HG02981 (cell line): ENCODE results near the gene PLD5.
"Not testable (repeated sequence)": the region's sequence is repeated elsewhere in the genome, so short reads cannot be mapped to it uniquely, and the experiment has no call there.

ENCODE experiments used
- ATAC-seq: cut with Tn5 transposase; IDR thresholded peaks from one replicate; pipeline ENCODE4 v1.9.1; 2021; ENCODE audit warnings: mild to moderate bottlenecking, moderate library complexity; ENCODE audit not compliant: unreplicated experiment

Gene PLD5

DNA sequence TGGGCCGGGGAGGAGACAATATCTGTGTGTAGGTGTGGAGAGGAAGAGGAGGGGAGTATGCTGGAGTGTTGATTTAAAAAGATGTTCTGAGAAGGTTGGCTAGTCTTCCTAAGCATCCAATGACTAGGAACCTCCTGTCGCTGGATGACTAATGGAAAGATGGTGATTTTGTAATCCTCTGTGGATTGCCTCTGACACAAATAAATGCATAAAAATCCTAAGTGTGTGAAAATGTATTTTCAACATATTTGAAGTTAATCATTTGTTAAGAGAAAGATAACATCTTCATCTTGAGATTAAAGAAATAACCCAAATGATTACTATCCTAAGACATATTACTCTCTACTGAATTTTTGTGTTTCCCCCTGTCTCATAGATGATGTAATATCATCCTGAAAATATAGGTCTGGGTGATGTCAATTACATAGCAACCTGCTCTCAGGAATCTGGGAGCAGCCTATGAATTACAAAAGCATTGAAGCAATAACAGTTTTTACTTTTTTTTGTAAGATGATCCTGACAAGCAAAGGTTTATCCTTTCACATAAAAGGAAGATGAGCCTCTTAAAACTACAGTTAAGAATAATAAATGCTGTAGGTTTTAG lies 305.1 kb downstream of the PLD5 start:
- no peak for ATAC-seq

DNA sequence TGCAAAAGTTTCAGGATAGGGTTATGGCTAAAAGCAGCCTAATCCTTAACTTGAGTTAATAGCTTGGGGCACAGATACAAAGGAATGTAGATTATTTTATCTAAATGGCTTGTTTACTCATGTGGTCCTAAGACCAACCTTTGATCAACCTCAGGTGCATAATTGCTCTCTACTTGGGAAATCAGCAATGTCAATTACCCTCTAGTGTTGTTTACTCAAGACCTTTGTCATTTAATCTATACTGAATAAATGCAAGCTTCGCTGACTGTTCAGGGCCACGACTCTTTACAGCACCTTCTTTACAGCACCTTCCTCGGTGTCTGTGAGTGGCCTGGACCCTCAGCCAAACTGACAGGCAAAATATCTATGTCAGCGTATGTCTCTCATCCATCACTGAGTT lies 308.1 kb downstream of the PLD5 start:
- no peak for ATAC-seq

DNA sequence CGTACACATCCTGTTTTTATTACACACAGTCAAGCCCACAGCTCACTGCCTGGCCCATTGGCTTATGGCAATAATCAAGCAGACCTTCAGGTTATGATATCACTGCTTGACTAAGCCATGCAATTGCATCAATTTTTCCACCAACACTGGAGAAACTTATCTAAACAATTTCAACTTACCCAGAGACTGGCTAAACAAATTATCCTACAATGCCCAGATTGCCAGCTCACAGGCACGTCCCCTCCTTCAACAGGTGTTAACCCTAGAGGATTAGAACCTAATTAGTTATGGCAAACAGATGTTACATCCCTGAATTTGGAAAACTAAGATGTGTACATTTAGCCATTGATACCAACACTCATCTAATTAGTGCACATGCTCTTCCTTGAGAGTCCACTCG lies 310.0 kb downstream of the PLD5 start:
- ATAC-seq: not testable (repeated sequence)

DNA sequence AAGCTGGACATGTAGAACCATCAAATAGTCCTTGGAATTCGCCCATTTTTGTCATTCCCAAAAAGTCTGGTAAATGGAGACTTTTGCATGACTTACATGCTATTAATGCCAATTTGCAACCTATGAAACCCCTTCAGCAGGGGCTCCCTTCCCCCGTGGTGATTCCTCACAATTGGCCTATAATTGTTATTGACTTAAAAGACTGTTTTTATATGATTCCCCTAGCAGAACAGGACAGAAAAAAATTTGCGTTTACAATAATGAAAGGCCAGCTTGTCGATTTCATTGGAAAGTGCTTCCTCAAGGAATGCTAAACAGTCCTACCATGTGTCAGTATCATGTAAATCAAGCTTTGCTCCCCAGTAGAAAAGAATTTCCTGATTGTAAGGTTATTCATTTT lies 311.5 kb downstream of the PLD5 start:
- not testable (repeated sequence) for ATAC-seq

DNA sequence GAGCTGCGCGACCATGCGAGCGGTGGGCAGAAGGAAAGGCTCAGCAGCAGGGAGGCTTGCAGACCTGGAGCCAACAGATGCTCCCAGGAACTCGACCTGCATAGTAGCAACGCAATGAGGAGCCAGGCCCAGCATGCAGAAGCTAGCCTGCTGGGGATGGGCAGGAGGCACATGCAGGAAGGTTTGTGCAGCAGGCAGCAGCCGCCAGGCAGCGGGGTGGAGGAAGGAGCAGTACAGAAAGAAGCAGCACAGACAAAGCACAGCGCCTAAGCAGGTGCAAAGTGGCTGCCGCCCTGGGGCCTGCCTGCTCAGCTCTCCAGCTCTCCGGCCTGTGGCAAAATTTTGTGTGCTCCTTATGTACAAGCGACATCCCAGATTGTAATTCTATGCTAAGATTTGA lies 312.1 kb downstream of the PLD5 start:
- no peak for ATAC-seq

DNA sequence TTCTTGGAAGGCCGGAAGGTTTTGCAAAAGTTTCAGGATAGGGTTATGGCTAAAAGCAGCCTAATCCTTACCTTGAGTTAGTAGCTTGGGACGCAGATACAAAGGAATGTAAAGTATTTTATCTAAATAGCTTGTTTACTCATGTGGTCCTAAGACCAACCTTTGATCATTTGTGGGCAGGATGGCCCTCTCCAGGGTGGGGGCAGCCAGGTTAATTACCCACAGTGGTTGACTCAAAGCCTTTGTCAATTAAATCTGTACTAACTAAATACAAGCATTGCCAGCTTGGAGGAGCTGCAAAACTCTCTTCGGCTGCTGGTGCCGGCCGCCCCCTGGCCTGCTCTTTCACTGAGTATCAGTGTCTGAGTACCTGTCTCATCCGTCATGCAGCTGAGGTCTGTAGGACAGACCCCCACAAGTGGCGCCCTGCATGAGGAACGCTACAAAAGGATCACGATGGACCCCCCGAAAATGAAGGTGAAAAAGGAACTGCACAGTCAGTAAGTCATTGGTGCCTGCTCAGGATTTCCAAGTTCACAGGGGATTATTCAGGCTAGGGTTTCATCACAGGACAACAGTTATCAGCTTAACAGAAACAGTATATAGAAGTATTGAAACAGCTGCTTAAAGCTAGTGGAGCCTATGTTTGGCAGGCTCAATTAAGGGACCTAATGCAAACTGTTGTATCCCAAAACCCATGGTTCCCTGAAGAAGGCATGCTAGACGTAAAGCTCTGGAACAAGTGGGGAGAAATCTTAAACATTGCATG lies 313.1 kb downstream of the PLD5 start:
- no peak for ATAC-seq

DNA sequence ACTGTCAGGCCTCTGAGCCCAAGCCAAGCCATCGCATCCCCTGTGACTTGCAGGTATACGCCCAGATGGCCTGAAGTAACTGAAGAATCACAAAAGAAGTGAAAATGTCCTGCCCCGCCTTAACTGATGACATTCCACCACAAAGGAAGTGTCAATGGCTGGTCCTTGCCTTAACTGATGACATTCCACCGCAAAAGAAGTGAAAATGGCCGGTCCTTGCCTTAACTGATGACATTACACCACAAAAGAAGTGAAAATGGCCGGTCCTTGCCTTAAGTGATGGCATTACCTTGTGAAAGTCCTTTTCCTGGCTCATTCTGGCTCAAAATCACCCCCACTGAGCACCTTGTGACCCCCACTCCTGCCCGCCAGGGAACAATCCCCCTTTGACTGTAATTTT lies 314.2 kb downstream of the PLD5 start:
- ATAC-seq: not testable (repeated sequence)

GRCh38 chr1:242209063-242209462 lies 315.4 kb downstream of the PLD5 start:
- ATAC-seq: no peak

- ATAC-seq: no peak
Observed at GRCh38 chr1:242208021-242208420, 316.5 kb downstream of the PLD5 start.

DNA sequence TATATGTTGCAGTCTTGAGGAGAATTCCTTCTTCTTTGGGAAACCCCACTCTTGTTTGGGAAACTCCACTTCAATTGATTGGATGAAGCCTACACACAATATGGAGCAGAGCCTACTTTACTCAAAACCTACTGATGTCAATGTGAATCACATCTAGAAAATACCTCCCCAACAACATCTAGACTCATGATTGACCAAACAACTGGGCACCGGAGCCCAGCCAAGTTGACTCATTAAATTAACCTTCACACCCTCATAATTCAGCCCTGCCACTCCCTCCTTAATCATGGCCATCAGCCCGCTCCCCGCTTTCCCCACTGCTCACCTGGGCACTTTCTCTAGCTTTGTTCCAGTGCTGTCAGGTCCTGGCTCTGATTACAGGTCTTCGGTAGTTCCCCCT lies 317.5 kb downstream of the PLD5 start:
- ATAC-seq: no peak

DNA sequence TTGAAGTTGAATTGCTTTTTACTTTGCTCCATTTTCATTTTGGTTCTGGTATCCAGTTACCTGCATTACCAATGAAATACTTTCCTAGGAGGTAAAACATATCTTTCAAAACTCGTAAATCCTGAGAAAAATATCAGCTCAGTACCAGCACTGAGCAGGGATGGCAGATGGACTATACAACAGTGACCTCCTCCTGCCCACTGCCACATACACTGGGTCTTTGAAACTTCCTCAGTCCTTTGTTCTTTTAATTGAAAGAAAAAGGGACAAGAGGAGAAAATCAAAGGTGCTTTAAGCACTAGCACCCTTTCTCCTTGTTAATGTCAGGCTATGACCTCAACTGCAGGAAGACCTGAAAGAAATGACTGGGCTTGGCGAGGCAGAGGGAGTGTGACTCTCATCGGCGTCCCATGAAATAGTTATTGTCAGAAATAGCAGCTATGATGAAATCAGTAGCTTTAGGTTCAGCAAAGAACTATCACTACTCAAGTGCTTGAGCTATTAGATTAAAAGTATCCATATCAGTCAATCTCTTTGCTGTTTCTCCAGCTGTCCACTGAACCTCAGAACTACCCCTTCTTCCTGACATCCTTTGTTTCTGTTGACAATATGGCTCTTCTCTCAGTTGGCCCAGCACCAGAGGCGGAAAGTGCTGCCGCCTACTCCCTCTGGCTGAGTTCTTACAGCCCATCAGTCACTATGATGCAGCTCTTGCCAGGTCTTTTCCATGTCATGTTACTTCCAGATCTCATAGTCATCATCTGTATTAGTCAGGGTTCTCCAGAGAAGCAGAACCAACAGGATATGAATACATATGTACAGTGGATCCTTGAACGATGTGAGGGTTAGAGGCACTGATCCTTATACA lies 318.6 kb downstream of the PLD5 start:
- ATAC-seq: no peak

DNA sequence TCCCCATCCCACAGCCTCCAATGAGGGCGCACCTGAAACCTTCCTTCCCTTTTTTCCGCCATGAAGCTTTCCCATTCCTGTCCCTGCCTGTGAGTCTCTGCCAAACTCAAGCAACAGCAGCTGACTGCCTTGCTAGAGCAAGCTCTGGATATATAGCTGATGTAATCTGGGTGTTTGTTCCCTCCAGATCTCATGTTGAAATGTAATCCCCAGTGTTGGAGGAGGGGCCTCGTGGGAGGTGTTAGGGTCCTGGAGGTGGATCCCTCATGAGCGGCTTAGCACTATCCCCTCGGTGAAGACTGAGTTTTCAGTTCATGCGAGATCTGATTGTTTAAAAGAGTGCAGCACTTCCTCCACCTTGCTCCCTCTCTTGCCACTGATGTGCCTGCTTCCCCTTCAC lies 321.2 kb downstream of the PLD5 start:
- no peak for ATAC-seq

DNA sequence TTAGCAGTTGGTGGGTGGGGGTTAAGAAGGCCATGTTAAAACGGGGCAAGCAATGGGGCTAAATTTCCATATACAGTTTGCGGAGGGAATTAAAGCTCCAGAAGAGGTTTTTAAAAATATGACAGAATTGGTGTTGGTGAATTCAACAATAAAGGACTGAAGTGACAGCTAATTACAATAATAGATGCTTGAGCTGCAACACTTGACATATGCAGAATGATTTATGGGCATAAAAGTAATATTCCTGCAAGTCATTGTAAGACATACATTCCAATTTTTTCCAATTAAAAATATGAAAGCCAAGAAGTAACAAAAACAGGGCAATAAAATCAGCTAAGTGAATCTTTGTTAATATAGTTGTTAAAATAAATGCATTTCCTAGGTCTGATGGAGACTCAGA lies 323.4 kb downstream of the PLD5 start:
- ATAC-seq: no peak

- no peak for ATAC-seq
Observed at GRCh38 chr1:242199776-242200458, 324.6 kb downstream of the PLD5 start.

DNA sequence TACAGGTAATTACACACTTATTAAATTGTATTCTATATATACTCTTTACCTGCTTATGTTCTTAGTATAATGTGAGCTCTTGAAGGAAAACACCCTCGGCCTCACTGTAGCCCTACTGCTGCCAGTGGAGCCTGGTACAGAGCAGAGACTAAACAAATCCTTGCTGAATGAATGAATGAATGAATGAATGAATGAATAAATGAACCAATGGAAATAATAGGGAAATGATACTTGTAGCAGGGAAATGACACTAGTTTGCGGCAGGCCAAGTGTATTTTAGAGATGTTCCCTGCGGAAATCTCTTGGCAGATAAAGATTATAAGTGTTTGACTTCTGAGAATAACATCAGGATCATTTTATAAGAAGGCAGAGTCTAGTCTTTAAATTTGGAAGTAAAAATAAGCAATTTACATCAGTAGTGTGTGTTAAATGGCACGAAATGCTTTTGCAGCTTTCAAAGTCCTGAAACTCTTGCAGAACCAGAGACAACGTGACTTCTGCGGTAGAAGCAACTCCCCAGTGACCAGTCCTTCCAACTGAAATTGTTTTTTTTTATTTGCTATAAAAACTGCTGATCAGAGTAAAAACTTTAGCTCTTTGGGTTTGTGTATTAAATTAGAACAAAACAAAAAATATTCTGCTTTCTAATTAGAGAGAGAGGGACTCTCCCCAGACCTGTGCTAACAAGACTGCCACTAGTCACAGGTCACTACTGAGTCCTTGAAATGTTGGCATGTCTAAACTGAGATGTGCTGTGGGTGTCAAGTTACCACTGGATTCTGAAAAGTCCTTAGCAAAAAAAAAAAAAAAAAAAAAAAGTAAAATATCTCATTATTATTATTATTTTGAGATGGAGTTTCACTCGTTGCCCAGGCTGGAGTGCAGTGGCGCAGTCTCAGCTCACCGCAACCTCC lies 326.3 kb downstream of the PLD5 start:
- no peak for ATAC-seq

DNA sequence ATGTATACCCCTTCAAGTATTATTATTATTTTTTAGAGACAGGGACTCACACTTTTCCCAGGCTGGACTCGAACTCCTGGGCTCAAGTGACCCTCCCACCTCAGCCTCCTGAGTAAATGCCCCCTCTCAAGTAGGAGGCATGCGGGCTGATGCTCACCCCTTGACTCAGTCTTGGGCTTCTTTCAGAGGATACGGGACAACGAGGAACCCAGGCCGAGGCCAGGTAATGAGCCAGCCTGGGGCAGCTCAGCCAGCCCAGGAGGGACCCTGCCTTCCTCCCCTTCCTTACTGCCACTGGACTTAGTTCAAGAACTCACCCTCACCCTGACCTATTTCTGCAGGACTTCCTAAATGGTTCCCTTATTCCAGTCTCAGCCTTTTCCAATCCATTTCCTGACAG lies 327.6 kb downstream of the PLD5 start:
- no peak for ATAC-seq

DNA sequence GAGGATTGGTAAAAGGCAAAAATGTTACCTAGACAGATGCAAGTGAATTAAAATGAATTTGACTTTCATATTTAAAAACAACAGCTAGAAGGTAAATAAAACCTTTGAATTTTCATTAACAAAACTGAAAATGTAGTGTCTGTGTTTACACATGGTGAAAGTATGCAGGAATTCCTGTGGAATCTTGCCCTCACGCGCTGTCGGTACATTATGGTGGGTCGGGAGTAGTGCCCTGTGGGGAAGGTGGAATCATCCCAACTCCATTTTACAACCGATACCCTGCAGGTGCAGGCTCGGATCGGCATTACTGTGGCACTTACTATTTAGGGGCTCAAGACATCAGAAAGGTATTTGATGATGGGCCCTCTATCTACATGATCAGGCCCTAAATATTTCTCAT lies 328.4 kb downstream of the PLD5 start:
- no peak for ATAC-seq

GRCh38 chr1:242189591-242189990 lies 334.9 kb downstream of the PLD5 start:
- no peak for ATAC-seq

DNA sequence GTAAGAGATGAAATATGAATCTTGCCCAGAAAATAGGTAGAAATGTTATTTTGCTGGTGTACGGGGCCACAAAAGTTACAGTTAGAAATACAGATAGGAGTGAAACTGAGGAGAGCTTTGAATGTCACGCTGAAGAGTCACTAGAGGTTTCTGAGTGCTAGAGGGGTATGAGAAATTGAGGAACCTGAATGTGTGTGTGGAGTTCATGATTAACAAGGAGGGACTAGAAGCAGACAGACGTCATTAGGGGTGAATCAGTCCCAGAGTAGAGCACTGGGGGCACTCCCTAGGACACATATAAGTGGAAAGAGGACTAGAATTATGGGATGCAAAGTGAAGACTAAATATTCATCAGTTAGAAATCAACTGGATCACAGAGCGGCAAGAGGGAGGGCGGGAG lies 336.7 kb downstream of the PLD5 start:
- ATAC-seq: peak; percentile 89

- ATAC-seq: no peak
Observed at GRCh38 chr1:242187171-242187570, 337.3 kb downstream of the PLD5 start.
